SH-SY5Y (cell line): Measurements from ENCODE around the gene STMN1.

Experiments
- GATA2 ChIP-seq: IDR thresholded peaks from 2 replicates; pipeline ENCODE4 v1.6.1; 2011; ENCODE audit warnings: mild to moderate bottlenecking, low read depth, low read length
- GATA3 ChIP-seq: IDR thresholded peaks from 2 replicates; pipeline ENCODE4 v1.6.1; 2011; ENCODE audit warnings: low read depth, mild to moderate bottlenecking, low read length, moderate library complexity

DNA sequence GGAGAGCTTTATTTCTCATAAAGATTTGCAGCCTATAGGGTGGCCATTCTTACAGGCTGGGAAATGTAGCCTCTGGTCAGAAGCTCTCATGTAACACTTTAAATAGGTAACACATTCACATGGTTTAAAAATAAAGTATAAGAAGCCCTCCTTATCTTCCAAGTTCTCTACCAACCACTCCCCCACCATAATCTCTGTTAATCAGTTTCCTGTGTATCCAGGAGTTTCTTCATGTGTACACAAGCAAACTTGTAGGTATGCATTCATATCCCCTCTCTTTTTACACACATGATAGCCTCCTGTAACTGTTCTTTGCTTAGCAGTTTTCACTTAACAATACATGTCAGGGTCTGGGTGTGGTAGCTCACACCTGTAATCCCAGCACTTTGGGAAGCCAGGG lies 4.9 kb upstream of the STMN1 start:
- TF ChIP-seq GATA3 (no peak), GATA2 (no peak)
